GM08714 (cell line): ENCODE results near the gene POU2AF1.
A peak's percentile ranks its signal among the peaks of the same experiment; 100 is the strongest.

Experiments used
- H3K4me3 ChIP-seq: fragments of 200-500 bp; sonication (Bioruptor generic); 2 replicates; pipeline ENCODE4 v1.5.1; 2014; ENCODE audit warnings: mild to moderate bottlenecking, low read length, inconsistent platforms
- ZNF274 ChIP-seq: IDR thresholded peaks from 2 replicates; pipeline ENCODE4 v1.6.1; 2012; ENCODE audit warnings: mild to moderate bottlenecking, low read depth, low read length

The POU2AF1 gene

GRCh38 chr11:111386611-111387150, 7.6 kb upstream of the POU2AF1 start:
- no peak for TF ChIP-seq ZNF274
- no peak overlapping the region for H3K4me3 ChIP-seq

GRCh38 chr11:111384494-111384893, 5.4 kb upstream of the POU2AF1 start:
- H3K4me3 ChIP-seq: no peak overlapping the region
- TF ChIP-seq ZNF274: no peak

DNA sequence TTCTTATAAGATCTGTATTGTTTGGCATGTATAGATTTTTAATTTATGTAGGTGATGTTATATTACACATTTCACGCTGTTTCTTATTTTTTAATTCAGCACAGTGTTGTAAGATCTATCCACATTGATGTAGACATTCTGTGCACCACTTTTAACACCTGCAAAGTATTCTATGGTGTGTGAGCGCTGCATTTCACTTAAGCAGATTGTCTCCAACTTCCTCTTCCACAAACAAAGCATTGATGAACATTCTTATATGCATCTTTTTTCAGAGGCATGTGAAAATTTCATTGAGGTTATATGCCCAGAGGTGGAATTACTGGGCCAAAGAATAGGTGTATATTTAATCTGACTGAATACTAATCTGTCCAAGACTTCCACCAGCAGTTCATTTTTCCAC, 3.4 kb upstream of the POU2AF1 start:
- TF ChIP-seq ZNF274: no peak
- no peak overlapping the region for H3K4me3 ChIP-seq

DNA sequence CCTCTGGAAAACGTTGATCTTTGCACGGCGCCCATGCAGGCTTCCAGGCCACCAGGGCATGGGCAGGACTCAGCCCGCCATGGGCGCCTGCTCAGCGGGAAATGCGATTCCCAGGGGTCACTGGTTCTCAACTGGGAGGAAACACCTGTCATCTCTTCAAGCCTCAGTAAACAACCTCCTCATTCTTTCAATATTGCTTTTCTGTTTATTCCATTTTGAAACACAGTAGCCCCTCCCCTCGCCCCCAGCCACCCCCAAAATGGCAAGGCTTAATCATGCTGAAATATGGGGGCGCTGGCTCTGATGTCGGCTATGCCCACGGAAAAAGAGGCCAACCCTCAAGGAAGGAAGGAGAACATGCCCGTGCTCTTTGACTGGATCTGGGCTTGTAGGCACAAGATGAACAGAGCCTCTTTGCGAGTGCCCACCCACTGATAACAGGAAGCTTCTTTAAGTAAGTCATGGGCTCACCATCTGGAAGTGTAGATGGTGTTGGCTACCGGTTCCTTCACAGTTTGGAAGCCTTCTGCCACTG, 594 bp upstream of the POU2AF1 start:
- no peak for TF ChIP-seq ZNF274
- peak overlapping the region; percentile 90; the same call in 1 of the 2 replicates for H3K4me3 ChIP-seq

- H3K4me3 ChIP-seq: peak overlapping the region; percentile 90
- no peak for TF ChIP-seq ZNF274
Measured at GRCh38 chr11:111378185-111378860, 752 bp downstream of the POU2AF1 start.

- H3K4me3 ChIP-seq: peak overlapping the region; percentile 90
- no peak for TF ChIP-seq ZNF274
Measured at GRCh38 chr11:111376181-111376871, 2.7 kb downstream of the POU2AF1 start.

GRCh38 chr11:111373590-111373989, 5.5 kb downstream of the POU2AF1 start:
- no peak for TF ChIP-seq ZNF274
- peak overlapping the region; percentile 20; the same call in 1 of the 2 replicates for H3K4me3 ChIP-seq

DNA sequence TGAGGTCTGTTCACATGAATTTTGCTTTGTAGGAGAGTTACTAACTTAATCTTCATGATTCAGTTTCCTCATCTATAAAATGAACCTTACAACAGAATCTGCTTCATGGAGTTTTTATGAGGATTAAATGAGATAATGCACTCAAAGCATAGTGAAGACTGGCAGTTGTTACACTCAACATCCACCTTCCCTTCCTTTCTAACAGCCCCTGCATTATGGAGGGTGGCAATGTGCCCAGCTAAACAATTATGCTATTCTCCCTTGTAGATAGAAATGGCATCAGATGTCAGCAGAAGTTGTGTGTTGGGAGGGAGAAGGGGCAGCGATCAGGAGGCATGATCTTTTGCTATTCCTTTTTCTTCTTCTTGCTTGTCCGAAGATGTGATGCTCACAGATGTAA, 6.5 kb downstream of the POU2AF1 start:
- no peak for TF ChIP-seq ZNF274
- H3K4me3 ChIP-seq: peak overlapping the region; percentile 22; the same call in 1 of the 2 replicates

- peak overlapping the region; percentile 22; the same call in 1 of the 2 replicates for H3K4me3 ChIP-seq
- TF ChIP-seq ZNF274: no peak
Measured at GRCh38 chr11:111370902-111371578, 8.0 kb downstream of the POU2AF1 start.

DNA sequence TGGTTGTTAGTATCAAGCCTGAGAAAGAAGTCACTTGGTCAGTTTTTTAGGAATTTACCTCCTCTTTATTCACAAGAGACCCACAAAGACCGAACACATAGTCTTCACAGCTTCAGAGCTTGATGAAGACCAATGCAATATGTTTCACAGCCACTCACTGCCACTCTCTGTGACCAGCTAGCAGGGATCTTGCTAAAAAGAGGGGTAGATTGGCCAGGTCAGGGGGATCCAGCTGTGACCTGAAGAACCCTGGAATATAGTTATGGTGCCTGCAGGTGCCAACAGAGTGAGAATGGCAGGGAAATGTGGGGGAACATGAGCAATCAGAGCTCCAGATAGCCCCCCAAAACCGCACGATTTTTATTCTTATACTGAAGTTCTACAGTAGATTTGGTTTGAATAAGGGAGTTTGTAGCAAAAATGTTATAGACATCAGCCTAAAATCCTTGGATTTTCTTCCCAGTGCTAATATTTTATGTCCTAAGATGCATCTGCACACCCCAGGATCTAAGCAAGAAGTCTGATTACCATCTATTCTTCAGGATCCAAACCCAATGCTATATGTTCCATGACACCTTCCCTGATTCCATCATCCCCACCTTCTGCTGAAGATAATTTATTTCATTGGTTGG, 8.7 kb downstream of the POU2AF1 start:
- no peak overlapping the region; the same call in 1 of the 2 replicates for H3K4me3 ChIP-seq
- no peak for TF ChIP-seq ZNF274

DNA sequence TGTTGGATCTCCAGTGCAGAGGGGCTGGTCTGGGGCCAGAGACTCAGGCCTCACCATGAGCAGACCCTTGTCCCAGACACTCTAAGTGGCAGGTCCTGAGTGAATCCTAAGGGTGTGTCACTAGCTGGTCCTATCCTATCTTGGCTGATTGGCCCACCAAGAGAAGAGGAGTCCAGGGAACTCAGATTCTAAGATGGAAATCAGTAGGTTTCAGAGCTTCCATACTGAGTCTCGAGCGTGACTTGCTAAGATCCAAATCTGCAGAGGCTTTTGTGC, 10.9 kb downstream of the POU2AF1 start:
- H3K4me3 ChIP-seq: peak overlapping the region; percentile 31; the same call in 1 of the 2 replicates
- no peak for TF ChIP-seq ZNF274

- peak overlapping the region; percentile 31; the same call in 1 of the 2 replicates for H3K4me3 ChIP-seq
- no peak for TF ChIP-seq ZNF274
Measured at GRCh38 chr11:111367411-111368284, 11.4 kb downstream of the POU2AF1 start.
